OCI-LY3 (cell line): ENCODE data around the gene CAMK2B.

Source experiments
- H2AFZ ChIP-seq: fragments of 200-600, 300-600 bp; shearing (Covaris generic); 2 replicates; pipeline ENCODE4 v1.6.0; 2014; ENCODE audit warnings: antibody characterized with exemption, low read depth, low read length
- H3K27ac ChIP-seq: fragments of 200-600, 300-600 bp; sonication (generic); 2 replicates; pipeline ENCODE4 v1.5.1; 2014; ENCODE audit warnings: mild to moderate bottlenecking, low read length, moderate library complexity, mixed read lengths
- H3K27me3 ChIP-seq: fragments of 200-600, 300-600 bp; sonication (generic); 2 replicates; pipeline ENCODE4 v1.6.1; 2014; ENCODE audit warnings: low read depth, low read length, mixed read lengths
- H3K36me3 ChIP-seq: fragments of 200-600, 300-600 bp; sonication (generic); replicated peaks from 2 replicates; pipeline ENCODE3; 2014; ENCODE audit warnings: low read depth, low read length, mixed read lengths
- H3K4me1 ChIP-seq: fragments of 300-600, 200-600 bp; sonication (generic); 2 replicates; pipeline ENCODE4 v1.6.1; 2014; ENCODE audit warnings: low read length, mixed read lengths
- H3K4me2 ChIP-seq: fragments of 200-600, 300-600 bp; sonication (generic); 2 replicates; pipeline ENCODE4 v1.6.1; 2014; ENCODE audit warnings: low read length, mixed read lengths
- H3K4me3 ChIP-seq: fragments of 300-600, 200-600 bp; sonication (generic); 2 replicates; pipeline ENCODE4 v1.5.1; 2014; ENCODE audit warnings: antibody characterized with exemption, mild to moderate bottlenecking, low read length, moderate library complexity
- H3K79me2 ChIP-seq: fragments of 300-600, 200-600 bp; shearing (Covaris generic); 2 replicates; pipeline ENCODE4 v1.6.1; 2014; ENCODE audit warnings: mild to moderate bottlenecking, low read length, mixed read lengths
- H3K9ac ChIP-seq: fragments of 300-600, 200-600 bp; shearing (Covaris generic); 2 replicates; pipeline ENCODE4 v1.6.0; 2014; ENCODE audit warnings: mild to moderate bottlenecking, low read length, moderate library complexity
- H3K9me3 ChIP-seq: fragments of 200-600, 300-600 bp; shearing (Covaris generic); 2 replicates; pipeline ENCODE4 v1.6.1; 2014; ENCODE audit warnings: low read length, mixed read lengths; ENCODE audit not compliant: insufficient read depth
- H4K20me1 ChIP-seq: fragments of 200-600, 300-600 bp; sonication (generic); 2 replicates; pipeline ENCODE4 v1.6.1; 2016; ENCODE audit warnings: low read length, mixed read lengths; ENCODE audit not compliant: insufficient read depth
- EZH2phosphoT487 ChIP-seq: fragments of 200-600 bp; shearing (Covaris generic); IDR thresholded peaks from 2 replicates; pipeline ENCODE4 v1.6.1; 2018; ENCODE audit warnings: antibody characterized with exemption, mixed run types, low read depth
- TF ChIP-seq, protein P1 (sequence below): fragments of 200-600, 300-600 bp; sonication (generic); IDR thresholded peaks from 2 replicates; pipeline ENCODE4 v1.5.1; 2014; ENCODE audit warnings: antibody characterized with exemption, low read length, low read depth

Gene CAMK2B

DNA sequence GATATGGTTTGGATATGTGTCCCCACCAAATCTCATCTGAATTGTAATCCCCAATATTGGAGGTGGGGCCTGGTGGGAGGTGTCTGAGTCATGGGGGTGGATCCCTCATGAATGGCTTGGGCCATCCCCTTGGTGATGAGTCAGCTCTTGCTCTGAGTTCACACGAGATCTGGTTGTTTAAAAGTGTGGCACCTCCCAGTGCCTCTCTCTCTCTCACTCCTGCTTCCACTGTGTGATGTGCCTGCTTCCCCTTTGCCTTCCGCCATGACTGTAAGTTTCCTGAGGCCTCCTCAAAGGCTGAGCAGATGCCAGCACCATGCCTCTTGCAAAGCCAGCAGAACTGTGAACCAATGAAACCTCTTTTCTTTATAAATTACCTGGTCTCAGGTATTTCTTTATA lies 131.3 kb downstream of the CAMK2B start:
- Histone ChIP-seq H4K20me1 (no peaks in the 10 kb centered on the region), H3K9me3 (no peaks in the 10 kb centered on the region), H3K79me2 (no peaks in the 10 kb centered on the region), H2AFZ (no peak overlapping the region), H3K4me2 (no peak overlapping the region), H3K27ac (no peak overlapping the region), H3K4me3 (no peak overlapping the region), H3K36me3 (no peaks in the 10 kb centered on the region), H3K27me3 (peaks cover 2% of the 10 kb centered on the region; the same call in 1 of the 2 replicates), H3K4me1 (peaks cover 9% of the 10 kb centered on the region; the same call in 1 of the 2 replicates), H3K9ac (no peak overlapping the region)
- TF ChIP-seq, protein P1, sequence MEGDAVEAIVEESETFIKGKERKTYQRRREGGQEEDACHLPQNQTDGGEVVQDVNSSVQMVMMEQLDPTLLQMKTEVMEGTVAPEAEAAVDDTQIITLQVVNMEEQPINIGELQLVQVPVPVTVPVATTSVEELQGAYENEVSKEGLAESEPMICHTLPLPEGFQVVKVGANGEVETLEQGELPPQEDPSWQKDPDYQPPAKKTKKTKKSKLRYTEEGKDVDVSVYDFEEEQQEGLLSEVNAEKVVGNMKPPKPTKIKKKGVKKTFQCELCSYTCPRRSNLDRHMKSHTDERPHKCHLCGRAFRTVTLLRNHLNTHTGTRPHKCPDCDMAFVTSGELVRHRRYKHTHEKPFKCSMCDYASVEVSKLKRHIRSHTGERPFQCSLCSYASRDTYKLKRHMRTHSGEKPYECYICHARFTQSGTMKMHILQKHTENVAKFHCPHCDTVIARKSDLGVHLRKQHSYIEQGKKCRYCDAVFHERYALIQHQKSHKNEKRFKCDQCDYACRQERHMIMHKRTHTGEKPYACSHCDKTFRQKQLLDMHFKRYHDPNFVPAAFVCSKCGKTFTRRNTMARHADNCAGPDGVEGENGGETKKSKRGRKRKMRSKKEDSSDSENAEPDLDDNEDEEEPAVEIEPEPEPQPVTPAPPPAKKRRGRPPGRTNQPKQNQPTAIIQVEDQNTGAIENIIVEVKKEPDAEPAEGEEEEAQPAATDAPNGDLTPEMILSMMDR, result no peak
- TF ChIP-seq EZH2phosphoT487, result no peak

DNA sequence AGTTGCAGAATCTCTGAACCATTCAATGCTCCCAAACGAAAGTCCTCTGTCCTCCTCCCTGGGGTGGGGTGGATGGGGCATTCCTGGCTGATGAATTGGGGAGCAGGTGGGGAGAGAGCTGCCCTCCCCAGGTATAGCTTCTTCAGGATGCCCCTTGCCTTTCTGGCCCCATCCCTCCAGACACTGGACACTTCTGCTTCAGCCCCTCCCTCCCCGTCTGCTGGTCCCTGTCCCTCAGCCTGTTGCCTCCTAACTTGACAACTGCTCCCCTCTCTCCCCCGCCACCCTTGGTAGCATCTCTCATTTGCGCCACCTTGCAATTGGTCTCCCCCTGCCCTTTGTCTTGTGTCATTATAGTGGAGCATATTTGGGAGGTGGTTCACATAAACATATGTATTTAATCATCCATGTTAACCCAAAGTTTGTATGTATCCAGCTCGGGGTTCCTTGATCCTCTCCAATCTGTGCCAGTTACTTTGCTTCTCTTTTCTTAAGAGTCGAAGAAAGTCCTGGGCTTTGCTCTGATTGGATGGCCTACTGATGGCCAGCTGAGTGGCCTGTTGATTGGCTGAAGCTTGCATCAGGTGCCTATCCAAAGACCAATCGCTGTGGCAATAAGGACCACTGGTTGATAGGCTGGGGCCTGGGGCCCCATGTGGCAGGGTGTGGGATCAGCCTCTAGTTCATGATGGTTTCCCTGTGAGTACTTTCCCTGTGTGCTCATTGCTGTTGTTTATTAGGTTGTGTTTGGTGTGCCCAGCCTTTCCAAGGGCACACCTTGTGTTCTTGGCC lies 132.2 kb downstream of the CAMK2B start:
- H4K20me1 ChIP-seq, result no peaks in the 10 kb centered on the region
- H3K4me1 ChIP-seq, result peaks cover 9% of the 10 kb centered on the region; the same call in 1 of the 2 replicates
- H3K27ac ChIP-seq, result no peak overlapping the region
- TF ChIP-seq, protein P1, result no peak
- TF ChIP-seq EZH2phosphoT487, result no peak
- no peak overlapping the region for H3K4me3 ChIP-seq
- H3K9me3 ChIP-seq, result no peaks in the 10 kb centered on the region
- no peak overlapping the region for H3K9ac ChIP-seq
- H3K4me2 ChIP-seq, result no peak overlapping the region
- H3K27me3 ChIP-seq, result peaks cover 2% of the 10 kb centered on the region; the same call in 1 of the 2 replicates
- H3K79me2 ChIP-seq, result no peaks in the 10 kb centered on the region
- H3K36me3 ChIP-seq, result no peaks in the 10 kb centered on the region
- H2AFZ ChIP-seq, result no peak overlapping the region

GRCh38 chr7:44191171-44191570 lies 134.2 kb downstream of the CAMK2B start:
- no peaks in the 10 kb centered on the region for H4K20me1 ChIP-seq
- no peak overlapping the region for H3K4me2 ChIP-seq
- peaks cover 4% of the 10 kb centered on the region; the same call in 1 of the 2 replicates for H3K4me1 ChIP-seq

More at GRCh38 chr7:44191171-44191570, 134.2 kb downstream of the CAMK2B start:
- Histone ChIP-seq H3K9ac (no peak overlapping the region), H3K36me3 (no peaks in the 10 kb centered on the region), H3K79me2 (no peaks in the 10 kb centered on the region), H2AFZ (no peak overlapping the region), H3K27me3 (no peaks in the 10 kb centered on the region; the same call in 1 of the 2 replicates), H3K4me3 (no peak overlapping the region), H3K9me3 (no peaks in the 10 kb centered on the region), H3K27ac (no peak overlapping the region)
- TF ChIP-seq, protein P1, result no peak
- no peak for TF ChIP-seq EZH2phosphoT487
